ENCODE data around the gene TAS2R19. TPM values are rescaled to one million over a fixed set of nuclear protein-coding genes. Genes with fewer than 3 reads are reported as not detected.
"Not testable (repeated sequence)": the region's sequence is repeated elsewhere in the genome, so short reads cannot be mapped to it uniquely, and the experiment has no call there.

Gene TAS2R19
- total RNA-seq, 1 experiment from 2014 or later, result 2.6 TPM

GRCh38 chr12:11039171-11039570, 16.8 kb upstream of the TAS2R19 start:
- Mint-ChIP-seq H3K27ac (no peak overlapping the region), H3K36me3 (ENCODE audit: insufficient read depth in 1 of 3, low read depth in 3 of 3) (peaks cover 12 to 21% (median 19%) of the 10 kb centered on the region in 3 experiments)
- H3K23me2 ChIP-seq (ENCODE audit: insufficient read length, low read depth, low read length, poor library complexity, severe bottlenecking), result no peaks in the 10 kb centered on the region

GRCh38 chr12:11033959-11034358, 11.5 kb upstream of the TAS2R19 start:
- not testable (repeated sequence) for H3K27me3 Mint-ChIP-seq (ENCODE audit: low read depth); H2BK120ac ChIP-seq (ENCODE audit: low read depth, low read length, poor library complexity, severe bottlenecking); H3K9me3 Mint-ChIP-seq; H3K23me2 ChIP-seq (ENCODE audit: insufficient read length, low read depth, low read length, poor library complexity, severe bottlenecking); H4K91ac ChIP-seq (ENCODE audit: insufficient read length, low read depth, low read length); H3K27ac ChIP-seq (ENCODE audit: insufficient read length, low read depth, low read length); H2AFZ ChIP-seq (ENCODE audit: low read length); H3K27me3 ChIP-seq (ENCODE audit: insufficient read depth, low read length); H3K4me1 Mint-ChIP-seq; H3K9ac ChIP-seq (ENCODE audit: extremely low read depth, insufficient read length, low read length); H3K23ac ChIP-seq (ENCODE audit: insufficient read length, low read depth, low read length); DNase-seq; H4K8ac ChIP-seq (replicated peaks; ENCODE audit: insufficient read length, low read depth, low read length); H3K4ac ChIP-seq (ENCODE audit: low read depth, low read length); H4K20me1 ChIP-seq (ENCODE audit: control insufficient read depth, insufficient read depth, insufficient read length); H2BK12ac ChIP-seq (ENCODE audit: insufficient read length, low read depth, low read length); H2AK5ac ChIP-seq (ENCODE audit: insufficient read length, low read length); H3K4me1 ChIP-seq (ENCODE audit: insufficient read depth, low read length); H3K56ac ChIP-seq (ENCODE audit: insufficient read length, low read depth, low read length); H3K4me3 Mint-ChIP-seq; H4K5ac ChIP-seq (ENCODE audit: insufficient read length, low read depth, low read length); H3K9me3 ChIP-seq (ENCODE audit: control insufficient read depth, low read depth, low read length); H2BK5ac ChIP-seq (ENCODE audit: insufficient read length, low read length); H3K79me1 ChIP-seq (ENCODE audit: insufficient read depth, low read depth, low read length, poor library complexity, severe bottlenecking); H3K18ac ChIP-seq (ENCODE audit: insufficient read length, low read depth, low read length); H2BK15ac ChIP-seq (ENCODE audit: low read depth, low read length); H3K4me2 ChIP-seq (ENCODE audit: insufficient read depth, insufficient read length, low read length); H3K27ac Mint-ChIP-seq; H3K14ac ChIP-seq (ENCODE audit: insufficient read depth, low read length); H2BK20ac ChIP-seq (ENCODE audit: low read depth, low read length, poor library complexity, severe bottlenecking); H3K79me2 ChIP-seq (ENCODE audit: insufficient read depth, low read length); H3T11ph ChIP-seq (ENCODE audit: low read length)
- H3K36me3 Mint-ChIP-seq (ENCODE audit: insufficient read depth in 1 of 3, low read depth in 3 of 3), result peaks cover 17 to 27% (median 24%) of the 10 kb centered on the region in 3 experiments
- no CpG with 5 or more reads among the region's 3 CpGs for WGBS (ENCODE audit: extremely low coverage, insufficient read length, low lambda C conversion rate)

More at GRCh38 chr12:11039171-11039570, 16.8 kb upstream of the TAS2R19 start:
- no peak overlapping the region for H2BK5ac ChIP-seq (ENCODE audit: insufficient read length, low read length)
- H3K9me3 ChIP-seq (ENCODE audit: control insufficient read depth, low read depth, low read length), result no peaks in the 10 kb centered on the region
- TF ChIP-seq CTCF (conservative IDR thresholded peaks at IDR 0.05), result no peak
- H3K79me1 ChIP-seq (ENCODE audit: insufficient read depth, low read depth, low read length, poor library complexity, severe bottlenecking), result no peaks in the 10 kb centered on the region
- H3K9ac ChIP-seq (ENCODE audit: extremely low read depth, insufficient read length, low read length), result no peak overlapping the region
- H3K4me1 Mint-ChIP-seq, result no peaks in the 10 kb centered on the region
- H3K9me3 Mint-ChIP-seq, result no peaks in the 10 kb centered on the region; a peak in 2 of 5 replicates
- H3K79me2 ChIP-seq (ENCODE audit: insufficient read depth, low read length), result no peaks in the 10 kb centered on the region
- H3K27me3 ChIP-seq (ENCODE audit: insufficient read depth, low read length), result no peaks in the 10 kb centered on the region
- no peak overlapping the region for H4K5ac ChIP-seq (ENCODE audit: insufficient read length, low read depth, low read length)
- no peak overlapping the region for H3T11ph ChIP-seq (ENCODE audit: low read length)
- no peak overlapping the region for H2BK120ac ChIP-seq (ENCODE audit: low read depth, low read length, poor library complexity, severe bottlenecking)
- no peak overlapping the region for H3K4ac ChIP-seq (ENCODE audit: low read depth, low read length)
- H4K20me1 ChIP-seq (ENCODE audit: control insufficient read depth, insufficient read depth, insufficient read length), result no peaks in the 10 kb centered on the region
- no peak overlapping the region for H2BK12ac ChIP-seq (ENCODE audit: insufficient read length, low read depth, low read length)
- no peak for DNase-seq
- H3K27me3 Mint-ChIP-seq (ENCODE audit: low read depth), result no peaks in the 10 kb centered on the region
- no peak overlapping the region for H3K4me2 ChIP-seq (ENCODE audit: insufficient read depth, insufficient read length, low read length)
- no peak overlapping the region for H3K23ac ChIP-seq (ENCODE audit: insufficient read length, low read depth, low read length)
- H3K14ac ChIP-seq (ENCODE audit: insufficient read depth, low read length), result no peak overlapping the region
- H4K91ac ChIP-seq (ENCODE audit: insufficient read length, low read depth, low read length), result no peak overlapping the region
- H3K56ac ChIP-seq (ENCODE audit: insufficient read length, low read depth, low read length), result no peak overlapping the region
- no peak overlapping the region for H2BK20ac ChIP-seq (ENCODE audit: low read depth, low read length, poor library complexity, severe bottlenecking)
- no peak overlapping the region for H2AK5ac ChIP-seq (ENCODE audit: insufficient read length, low read length)
- no peak overlapping the region for H3K4me3 Mint-ChIP-seq
- H4K8ac ChIP-seq (replicated peaks; ENCODE audit: insufficient read length, low read depth, low read length), result no peak overlapping the region
- H2AFZ ChIP-seq (ENCODE audit: low read length), result no peak overlapping the region
- H3K18ac ChIP-seq (ENCODE audit: insufficient read length, low read depth, low read length), result no peak overlapping the region
- H2BK15ac ChIP-seq (ENCODE audit: low read depth, low read length), result no peak overlapping the region
- no peak overlapping the region for H3K27ac ChIP-seq (ENCODE audit: insufficient read length, low read depth, low read length)
- H3K4me1 ChIP-seq (ENCODE audit: insufficient read depth, low read length), result no peaks in the 10 kb centered on the region
- no CpG with 5 or more reads among the region's 3 CpGs for WGBS (ENCODE audit: extremely low coverage, insufficient read length, low lambda C conversion rate)
